22Rv1 (cell line): ENCODE measurements around the gene ADAMTS3.
A peak's percentile ranks its signal among the peaks of the same experiment; 100 is the strongest.

Experiments
- ZFX ChIP-seq: fragments of 450-650 bp; IDR thresholded peaks from 2 replicates; pipeline ENCODE4 v1.6.1; 2017; ENCODE audit warnings: antibody characterized with exemption, borderline replicate concordance
- TF ChIP-seq, protein P1 (sequence below): fragments of 450-650 bp; IDR thresholded peaks from 2 replicates; pipeline ENCODE4 v1.5.1; 2017; ENCODE audit warnings: mild to moderate bottlenecking

DNA sequence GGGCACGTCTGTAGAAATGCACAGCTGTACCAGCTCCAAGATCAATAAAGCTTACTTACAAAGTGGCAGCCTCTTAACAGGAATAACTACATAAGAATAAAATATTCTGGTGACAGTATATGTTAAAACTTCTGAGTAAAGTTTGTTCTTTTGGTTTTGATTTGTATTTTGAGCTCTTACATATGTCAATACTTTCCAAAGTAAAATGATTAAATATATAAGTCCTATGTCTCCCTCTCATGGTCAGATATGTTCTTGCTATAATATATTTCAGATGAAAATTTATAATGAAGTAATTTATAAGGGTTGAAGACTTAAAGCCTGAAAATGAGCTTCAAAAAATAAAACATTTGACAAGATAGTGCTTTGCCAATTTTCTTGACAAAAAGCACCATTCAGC is 282.8 kb downstream of the ADAMTS3 start:
- TF ChIP-seq, protein P1, sequence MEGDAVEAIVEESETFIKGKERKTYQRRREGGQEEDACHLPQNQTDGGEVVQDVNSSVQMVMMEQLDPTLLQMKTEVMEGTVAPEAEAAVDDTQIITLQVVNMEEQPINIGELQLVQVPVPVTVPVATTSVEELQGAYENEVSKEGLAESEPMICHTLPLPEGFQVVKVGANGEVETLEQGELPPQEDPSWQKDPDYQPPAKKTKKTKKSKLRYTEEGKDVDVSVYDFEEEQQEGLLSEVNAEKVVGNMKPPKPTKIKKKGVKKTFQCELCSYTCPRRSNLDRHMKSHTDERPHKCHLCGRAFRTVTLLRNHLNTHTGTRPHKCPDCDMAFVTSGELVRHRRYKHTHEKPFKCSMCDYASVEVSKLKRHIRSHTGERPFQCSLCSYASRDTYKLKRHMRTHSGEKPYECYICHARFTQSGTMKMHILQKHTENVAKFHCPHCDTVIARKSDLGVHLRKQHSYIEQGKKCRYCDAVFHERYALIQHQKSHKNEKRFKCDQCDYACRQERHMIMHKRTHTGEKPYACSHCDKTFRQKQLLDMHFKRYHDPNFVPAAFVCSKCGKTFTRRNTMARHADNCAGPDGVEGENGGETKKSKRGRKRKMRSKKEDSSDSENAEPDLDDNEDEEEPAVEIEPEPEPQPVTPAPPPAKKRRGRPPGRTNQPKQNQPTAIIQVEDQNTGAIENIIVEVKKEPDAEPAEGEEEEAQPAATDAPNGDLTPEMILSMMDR: peak; percentile 47
- no peak for TF ChIP-seq ZFX
